Chondrocyte (in vitro differentiated cells): ENCODE results near the gene SUN5. TPM values are rescaled to one million over a fixed set of nuclear protein-coding genes. Genes with fewer than 3 reads are reported as not detected.

Experiments
- DNase-seq: peaks from one replicate; pipeline ENCODE4 v3.0.0; 2021; ENCODE audit warnings: mixed read lengths, low spot score
- H3K27ac Mint-ChIP-seq: one replicate; pipeline ENCODE4 v1.8.0; 2021; ENCODE audit warnings: mild to moderate bottlenecking, moderate library complexity, mixed read lengths; ENCODE audit not compliant: unreplicated experiment
- H3K27me3 Mint-ChIP-seq: 2 replicates; pipeline ENCODE4 v1.8.0; 2021; ENCODE audit warnings: low read depth, mixed read lengths
- H3K36me3 Mint-ChIP-seq: 2 replicates; pipeline ENCODE4 v1.8.0; 2021; ENCODE audit warnings: low read depth, mixed read lengths
- H3K4me1 Mint-ChIP-seq: 2 replicates; pipeline ENCODE4 v1.8.0; 2021; ENCODE audit warnings: low read depth, mild to moderate bottlenecking, mixed read lengths
- H3K4me3 Mint-ChIP-seq: one replicate; pipeline ENCODE4 v1.8.0; 2021; ENCODE audit warnings: mild to moderate bottlenecking, moderate library complexity, mixed read lengths; ENCODE audit not compliant: unreplicated experiment
- H3K9me3 Mint-ChIP-seq: 2 replicates; pipeline ENCODE4 v1.8.0; 2021; ENCODE audit warnings: low read depth, mixed read lengths
- total RNA-seq: library from RNA; stranded (reverse); gene quantifications from 3 replicates; pipeline ENCODE4 v1.2.1, GENCODE V29; 2021
- TF ChIP-seq, protein P1 (sequence below): fragments of 200-600 bp; sonication (generic); IDR thresholded peaks from 2 replicates; pipeline ENCODE4 v1.5.0; 2021; ENCODE audit warnings: antibody characterized with exemption, mild to moderate bottlenecking, moderate library complexity

The SUN5 gene
- total RNA-seq, 1 donor from 2014 or later = not detected

DNA sequence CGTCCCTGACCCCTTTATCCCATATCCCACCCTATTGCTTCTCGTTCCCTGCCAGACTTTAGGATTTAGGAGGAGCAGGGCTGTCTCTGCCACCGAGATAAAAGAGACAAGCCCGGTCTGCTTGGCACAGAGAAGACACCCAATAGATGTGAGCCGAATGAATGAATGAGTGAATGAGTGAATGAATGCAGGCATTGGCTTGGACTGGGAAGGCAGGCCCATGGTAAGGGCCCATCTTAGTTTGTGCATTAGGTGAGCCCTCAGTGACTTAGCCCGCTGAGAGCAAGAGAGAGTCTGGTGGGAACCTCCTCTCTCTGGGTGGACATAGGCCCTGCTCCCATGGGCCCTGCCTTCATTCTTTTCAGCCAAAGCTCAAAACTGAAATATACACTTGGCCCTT, 26.3 kb upstream of the SUN5 start:
- H3K27me3 Mint-ChIP-seq = peaks cover 32% of the 10 kb centered on the region

GRCh38 chr20:33030076-33030475, 25.8 kb upstream of the SUN5 start:
- Mint-ChIP-seq H3K9me3 (peaks cover 4% of the 10 kb centered on the region), H3K36me3 (no peaks in the 10 kb centered on the region), H3K27ac (no peak overlapping the region), H3K27me3 (peaks cover 32% of the 10 kb centered on the region), H3K4me1 (no peaks in the 10 kb centered on the region), H3K4me3 (no peak overlapping the region)
- no peak for DNase-seq
- TF ChIP-seq, protein P1, sequence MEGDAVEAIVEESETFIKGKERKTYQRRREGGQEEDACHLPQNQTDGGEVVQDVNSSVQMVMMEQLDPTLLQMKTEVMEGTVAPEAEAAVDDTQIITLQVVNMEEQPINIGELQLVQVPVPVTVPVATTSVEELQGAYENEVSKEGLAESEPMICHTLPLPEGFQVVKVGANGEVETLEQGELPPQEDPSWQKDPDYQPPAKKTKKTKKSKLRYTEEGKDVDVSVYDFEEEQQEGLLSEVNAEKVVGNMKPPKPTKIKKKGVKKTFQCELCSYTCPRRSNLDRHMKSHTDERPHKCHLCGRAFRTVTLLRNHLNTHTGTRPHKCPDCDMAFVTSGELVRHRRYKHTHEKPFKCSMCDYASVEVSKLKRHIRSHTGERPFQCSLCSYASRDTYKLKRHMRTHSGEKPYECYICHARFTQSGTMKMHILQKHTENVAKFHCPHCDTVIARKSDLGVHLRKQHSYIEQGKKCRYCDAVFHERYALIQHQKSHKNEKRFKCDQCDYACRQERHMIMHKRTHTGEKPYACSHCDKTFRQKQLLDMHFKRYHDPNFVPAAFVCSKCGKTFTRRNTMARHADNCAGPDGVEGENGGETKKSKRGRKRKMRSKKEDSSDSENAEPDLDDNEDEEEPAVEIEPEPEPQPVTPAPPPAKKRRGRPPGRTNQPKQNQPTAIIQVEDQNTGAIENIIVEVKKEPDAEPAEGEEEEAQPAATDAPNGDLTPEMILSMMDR = no peak

More for the DNA sequence above, 26.3 kb upstream of the SUN5 start:
- no peak overlapping the region for H3K4me3 Mint-ChIP-seq
- no peak for DNase-seq
- no peak overlapping the region for H3K27ac Mint-ChIP-seq
- no peaks in the 10 kb centered on the region for H3K36me3 Mint-ChIP-seq
- no peaks in the 10 kb centered on the region for H3K4me1 Mint-ChIP-seq
- H3K9me3 Mint-ChIP-seq = peaks cover 4% of the 10 kb centered on the region
- TF ChIP-seq, protein P1 = no peak

- TF ChIP-seq, protein P1 = no peak
- DNase-seq = no peak
- Mint-ChIP-seq H3K27ac (no peak overlapping the region), H3K4me1 (no peaks in the 10 kb centered on the region), H3K9me3 (peaks cover 4% of the 10 kb centered on the region), H3K4me3 (no peak overlapping the region), H3K27me3 (peaks cover 30% of the 10 kb centered on the region), H3K36me3 (no peaks in the 10 kb centered on the region)
Measured at GRCh38 chr20:33028875-33029274, 24.6 kb upstream of the SUN5 start.

- H3K36me3 Mint-ChIP-seq = no peaks in the 10 kb centered on the region
- no peak for DNase-seq
- H3K4me3 Mint-ChIP-seq = no peak overlapping the region
Measured at GRCh38 chr20:33027769-33028751, 23.8 kb upstream of the SUN5 start.

More at GRCh38 chr20:33027769-33028751, 23.8 kb upstream of the SUN5 start:
- H3K9me3 Mint-ChIP-seq = peaks cover under 1% of the 10 kb centered on the region
- TF ChIP-seq, protein P1 = no peak
- H3K27ac Mint-ChIP-seq = no peak overlapping the region
- H3K4me1 Mint-ChIP-seq = no peaks in the 10 kb centered on the region
- peaks cover 30% of the 10 kb centered on the region for H3K27me3 Mint-ChIP-seq
